K562 (cell line): ENCODE results near the gene KCNK6. TPM values are rescaled to one million over a fixed set of nuclear protein-coding genes. Genes with fewer than 3 reads are reported as not detected.

Experiments
- ARID4B ChIP-seq: sonication (generic); formaldehyde crosslinking; IDR thresholded peaks from 2 replicates; pipeline ENCODE4 v1.8.0; 2022; ENCODE audit warnings: mild to moderate bottlenecking, missing genetic modification reagents
- ATF7 ChIP-seq: fragments of 450-650 bp; IDR thresholded peaks from 2 replicates; pipeline ENCODE4 v1.7.1; 2014; ENCODE audit warnings: mild to moderate bottlenecking, moderate library complexity
- CBX3 ChIP-seq, 2 experiments: IDR thresholded peaks; 1 replicate in 1 of 2; 2 replicates in 1 of 2; pipeline ENCODE4 v1.6.1; 2012; ENCODE audit warnings: inconsistent platforms in 2 of 2, low read length in 2 of 2, borderline replicate concordance in 1 of 2, control low read depth in 1 of 2
- CREB3L1 ChIP-seq: fragments of 450-650 bp; IDR thresholded peaks from 2 replicates; pipeline ENCODE4 v1.6.1; 2014; ENCODE audit warnings: low read depth, mild to moderate bottlenecking, moderate library complexity, borderline replicate concordance
- CREM ChIP-seq: IDR thresholded peaks from 2 replicates; pipeline ENCODE4 v1.6.1; 2014; ENCODE audit warnings: antibody characterized with exemption, low read depth
- DIDO1 ChIP-seq: fragments of 450-650 bp; IDR thresholded peaks from 2 replicates; pipeline ENCODE4 v1.6.1; 2016; ENCODE audit warnings: low read depth, missing biosample characterization, missing genetic modification characterization
- ETV6 ChIP-seq, 3 experiments: fragments of 150-350 bp in 1 of 3; sonication (generic) in 1 of 3; formaldehyde crosslinking in 1 of 3; IDR thresholded peaks; 2 replicates each; pipeline versions ENCODE4 v1.6.1 to v1.8.0; 2014 to 2022; ENCODE audit warnings: borderline replicate concordance in 2 of 3, low read depth in 2 of 3, antibody characterized with exemption in 1 of 3, low read length in 1 of 3, mild to moderate bottlenecking in 1 of 3, missing genetic modification reagents in 1 of 3
- HMG20B ChIP-seq: fragments of 250-450 bp; sonication (Bioruptor Pico); IDR thresholded peaks from 2 replicates; pipeline ENCODE4 v1.5.0; 2021; ENCODE audit warnings: mild to moderate bottlenecking
- MEIS2 ChIP-seq: fragments of 450-650 bp; IDR thresholded peaks from 2 replicates; pipeline ENCODE4 v1.6.1; 2014; ENCODE audit warnings: mild to moderate bottlenecking; ENCODE audit not compliant: partially characterized antibody
- NCOA1 ChIP-seq: fragments of 450-650 bp; IDR thresholded peaks from 2 replicates; pipeline ENCODE4 v1.6.1; 2016; ENCODE audit warnings: low read depth
- POLR2G ChIP-seq: fragments of 200-400 bp; formaldehyde crosslinking; IDR thresholded peaks from 2 replicates; pipeline ENCODE4 v1.6.1; 2017; ENCODE audit warnings: low read depth, mild to moderate bottlenecking, antibody characterized with exemption, low read length, moderate library complexity
- SIN3B ChIP-seq: fragments of 450-650 bp; IDR thresholded peaks from 2 replicates; pipeline ENCODE4 v1.6.1; 2017; ENCODE audit warnings: low read depth, mild to moderate bottlenecking, moderate library complexity
- SMC3 ChIP-seq: conservative IDR thresholded peaks from 2 replicates; pipeline ENCODE4 v1.6.1; 2011; ENCODE audit warnings: low read depth, low read length, improper control_type of control experiment; ENCODE audit not compliant: insufficient read depth
- TAF9B ChIP-seq: fragments of 450-650 bp; IDR thresholded peaks from 2 replicates; pipeline ENCODE4 v1.6.1; 2018; ENCODE audit warnings: mild to moderate bottlenecking; ENCODE audit not compliant: partially characterized antibody
- ZBED1 ChIP-seq: IDR thresholded peaks from 2 replicates; pipeline ENCODE4 v1.6.1; 2014
- ZNF197 ChIP-seq: fragments of 200-800 bp; sonication (Bioruptor generic); IDR thresholded peaks from 2 replicates; pipeline ENCODE4 v1.6.1; 2016; ENCODE audit warnings: low read depth, missing genetic modification characterization, missing compliant biosample characterization
- polyA plus RNA-seq, 8 experiments: library from polyadenylated mRNA; depleted of rRNA in 4 of 8; stranded (reverse) in 5 of 8; unstranded in 3 of 8; fragments of >200 nt; fragmentation: Nextera tagmentation in 2 of 8; fragmentation: Illumina TruSeq in 1 of 8; extraction: Ambion mirVana in 2 of 8; extraction: Trizol in 1 of 8; gene quantifications; 2 replicates each; pipeline versions ENCODE4 v1.2.1 to v1.2.3, GENCODE V29; 2011 to 2014; ENCODE audit warnings: inconsistent platforms in 1 of 8, missing spikeins in 1 of 8
- total RNA-seq, 7 experiments: library from RNA; depleted of rRNA in 6 of 7; stranded (reverse); fragments of >200 nt in 6 of 7; fragmentation: Illumina TruSeq in 2 of 7; extraction: Trizol in 2 of 7; gene quantifications; 2 replicates each; pipeline versions ENCODE4 v1.2.1 to v1.2.3, GENCODE V29; 2011 to 2021; ENCODE audit warnings: low replicate concordance in 1 of 7
- TF ChIP-seq, protein P1 (sequence below): fragments of 250-450 bp; sonication (Bioruptor Pico); IDR thresholded peaks from 2 replicates; pipeline ENCODE4 v1.5.1; 2021; ENCODE audit warnings: mild to moderate bottlenecking

The KCNK6 gene
- total and polyA plus RNA-seq, 9 of the 15 experiments (the other 6 are each of a cell fraction or from before 2014, with no cell fraction given) = 0.05 to 0.42 (median 0.15) TPM

GRCh38 chr19:38374332-38375097 lies 54.9 kb downstream of the KCNK6 start, which contains the start of gene PSMD8 (continued):
- TF ChIP-seq MEIS2 (peak; percentile 96), SMC3 (peak; percentile 16; the same call in 1 of the 2 replicates), HMG20B (CRISPR knock-in tag) (no peak), NCOA1 (no peak), CREB3L1 (peak; percentile 89), TAF9B (peak; percentile 99), ZNF197 (CRISPR knock-in tag) (peak; percentile 83; the same call in 1 of the 2 replicates), POLR2G (peak; percentile 100), CBX3 (IDR thresholded peaks at IDR 0.05; ENCODE audit: borderline replicate concordance in 1 of 2, low read length in 2 of 2) (peak in 1 of 2 experiments; percentile 45; a peak in 1 of 3 replicates), ETV6 (IDR thresholded peaks at IDR 0.05; ENCODE audit: borderline replicate concordance in 1 of 2, low read depth in 2 of 2, low read length in 1 of 2) (no peak; a peak in 1 of 4 replicates), ETV6 (CRISPR knock-in tag; IDR thresholded peaks at IDR 0.05; ENCODE audit: borderline replicate concordance) (peak; percentile 57; the same call in 1 of the 2 replicates), SIN3B (peak; percentile 85), CREM (peak; percentile 94), ZBED1 (peak; percentile 61; the same call in 1 of the 2 replicates), ARID4B (CRISPR knock-in tag) (peak; percentile 88), DIDO1 (tag) (peak; percentile 73; the same call in 1 of the 2 replicates), ATF7 (peak; percentile 96)
- TF ChIP-seq, protein P1, sequence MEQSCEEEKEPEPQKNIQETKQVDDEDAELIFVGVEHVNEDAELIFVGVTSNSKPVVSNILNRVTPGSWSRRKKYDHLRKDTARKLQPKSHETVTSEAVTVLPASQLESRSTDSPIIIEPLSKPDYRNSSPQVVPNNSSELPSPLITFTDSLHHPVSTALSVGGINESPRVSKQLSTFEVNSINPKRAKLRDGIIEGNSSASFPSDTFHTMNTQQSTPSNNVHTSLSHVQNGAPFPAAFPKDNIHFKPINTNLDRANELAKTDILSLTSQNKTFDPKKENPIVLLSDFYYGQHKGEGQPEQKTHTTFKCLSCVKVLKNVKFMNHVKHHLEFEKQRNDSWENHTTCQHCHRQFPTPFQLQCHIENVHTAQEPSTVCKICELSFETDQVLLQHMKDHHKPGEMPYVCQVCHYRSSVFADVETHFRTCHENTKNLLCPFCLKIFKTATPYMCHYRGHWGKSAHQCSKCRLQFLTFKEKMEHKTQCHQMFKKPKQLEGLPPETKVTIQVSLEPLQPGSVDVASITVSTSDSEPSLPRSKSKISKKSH (CRISPR knock-in tag) = no peak
